ENCODE measurements around the gene OR11H6.
"Not testable (repeated sequence)": the region's sequence is repeated elsewhere in the genome, so short reads cannot be mapped to it uniquely, and the experiment has no call there.

Gene OR11H6

GRCh38 chr14:20204721-20205120, 18.8 kb upstream of the OR11H6 start:
- Histone ChIP-seq H3K4me1 (ENCODE audit: insufficient read depth, insufficient read length) (no peaks in the 10 kb centered on the region), H3K27me3 (ENCODE audit: insufficient read depth, insufficient read length) (no peaks in the 10 kb centered on the region), H3K9ac (ENCODE audit: insufficient read length, low read depth) (no peak overlapping the region), H3K36me3 (ENCODE audit: insufficient read depth, insufficient read length, low read length) (no peaks in the 10 kb centered on the region), H3K9me3 (ENCODE audit: insufficient read depth, low read length) (no peaks in the 10 kb centered on the region), H3K4me3 (ENCODE audit: insufficient read length, low read depth) (no peak overlapping the region)
- TF ChIP-seq SUZ12 (IDR thresholded peaks at IDR 0.05; ENCODE audit: extremely low read depth, insufficient read depth, insufficient read length) (no peak), ZNF274 (IDR thresholded peaks at IDR 0.05; ENCODE audit: low read depth, low read length) (no peak), YY1 (IDR thresholded peaks at IDR 0.05; ENCODE audit: insufficient read depth, insufficient read length) (no peak)
- DNase-seq (ENCODE audit: low read depth, low spot score) = no peak

DNA sequence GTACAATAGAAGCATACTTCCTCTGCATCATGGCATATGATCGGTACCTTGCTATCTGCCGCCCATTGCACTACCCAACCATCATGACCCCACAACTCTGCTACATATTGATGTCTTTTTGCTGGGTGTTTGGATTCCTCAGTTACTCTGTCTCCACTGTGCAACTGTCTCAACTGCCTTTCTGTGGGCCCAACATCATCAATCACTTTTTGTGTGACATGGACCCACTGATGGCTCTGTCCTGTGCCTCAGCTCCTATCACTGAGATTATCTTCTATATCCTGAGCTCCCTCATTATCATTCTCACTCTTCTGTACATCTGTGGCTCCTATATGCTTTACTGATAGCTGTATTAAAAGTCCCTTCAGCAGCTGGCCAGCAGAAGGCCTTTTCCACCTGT, 13.9 kb upstream of the OR11H6 start:
- Histone ChIP-seq H3K9me3 (ENCODE audit: insufficient read depth, low read length) (no peaks in the 10 kb centered on the region), H3K36me3 (ENCODE audit: insufficient read depth, insufficient read length, low read length) (no peaks in the 10 kb centered on the region), H3K4me1 (ENCODE audit: insufficient read depth, insufficient read length) (no peaks in the 10 kb centered on the region), H3K9ac (ENCODE audit: insufficient read length, low read depth) (no peak overlapping the region), H3K27me3 (ENCODE audit: insufficient read depth, insufficient read length) (no peaks in the 10 kb centered on the region), H3K4me3 (ENCODE audit: insufficient read length, low read depth) (no peak overlapping the region)
- TF ChIP-seq YY1 (IDR thresholded peaks at IDR 0.05; ENCODE audit: insufficient read depth, insufficient read length) (no peak), ZNF274 (IDR thresholded peaks at IDR 0.05; ENCODE audit: low read depth, low read length) (no peak), SUZ12 (IDR thresholded peaks at IDR 0.05; ENCODE audit: extremely low read depth, insufficient read depth, insufficient read length) (no peak)
- no peak for DNase-seq (ENCODE audit: low read depth, low spot score)

- H3K4me1 ChIP-seq (ENCODE audit: insufficient read depth, insufficient read length); H3K9ac ChIP-seq (ENCODE audit: insufficient read length, low read depth); DNase-seq (ENCODE audit: low read depth, low spot score); H3K27me3 ChIP-seq (ENCODE audit: insufficient read depth, insufficient read length); H3K4me3 ChIP-seq (ENCODE audit: insufficient read length, low read depth); H3K9me3 ChIP-seq (ENCODE audit: insufficient read depth, low read length); H3K36me3 ChIP-seq (ENCODE audit: insufficient read depth, insufficient read length, low read length): not testable (repeated sequence)
Measured at GRCh38 chr14:20212406-20212805, 11.1 kb upstream of the OR11H6 start.

DNA sequence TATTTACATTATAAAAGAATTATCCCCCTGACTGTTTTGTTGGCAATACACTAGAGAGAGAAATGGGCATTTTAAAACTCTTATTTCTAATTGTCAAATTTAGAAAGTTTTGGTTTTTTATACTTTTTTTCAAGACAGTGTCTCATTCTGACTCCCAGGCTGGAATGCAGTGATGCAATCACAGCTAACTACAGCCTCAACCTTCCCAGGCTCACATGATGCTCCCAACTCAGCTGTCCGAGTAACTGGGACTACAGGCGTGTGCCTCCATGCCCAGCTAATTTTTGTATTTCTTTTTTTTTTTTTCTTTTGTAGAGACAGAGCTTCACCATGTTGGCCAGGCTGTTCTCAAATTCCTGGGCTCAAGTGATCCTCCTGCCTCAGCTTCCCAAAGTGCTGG, 8.3 kb upstream of the OR11H6 start:
- Histone ChIP-seq H3K9ac (ENCODE audit: insufficient read length, low read depth) (no peak overlapping the region), H3K9me3 (ENCODE audit: insufficient read depth, low read length) (no peaks in the 10 kb centered on the region), H3K4me1 (ENCODE audit: insufficient read depth, insufficient read length) (no peaks in the 10 kb centered on the region), H3K27me3 (ENCODE audit: insufficient read depth, insufficient read length) (no peaks in the 10 kb centered on the region), H3K36me3 (ENCODE audit: insufficient read depth, insufficient read length, low read length) (no peaks in the 10 kb centered on the region), H3K4me3 (ENCODE audit: insufficient read length, low read depth) (no peak overlapping the region)
- DNase-seq (ENCODE audit: low read depth, low spot score) = no peak
- TF ChIP-seq YY1 (IDR thresholded peaks at IDR 0.05; ENCODE audit: insufficient read depth, insufficient read length) = no peak
- TF ChIP-seq ZNF274 (IDR thresholded peaks at IDR 0.05; ENCODE audit: low read depth, low read length) = no peak
- TF ChIP-seq SUZ12 (IDR thresholded peaks at IDR 0.05; ENCODE audit: extremely low read depth, insufficient read depth, insufficient read length) = no peak

GRCh38 chr14:20219033-20219432, 4.5 kb upstream of the OR11H6 start:
- no peak for DNase-seq (ENCODE audit: low read depth, low spot score)
- Histone ChIP-seq H3K9me3 (ENCODE audit: insufficient read depth, low read length) (no peaks in the 10 kb centered on the region), H3K27me3 (ENCODE audit: insufficient read depth, insufficient read length) (no peaks in the 10 kb centered on the region), H3K4me3 (ENCODE audit: insufficient read length, low read depth) (no peak overlapping the region), H3K4me1 (ENCODE audit: insufficient read depth, insufficient read length) (no peaks in the 10 kb centered on the region), H3K9ac (ENCODE audit: insufficient read length, low read depth) (no peak overlapping the region), H3K36me3 (ENCODE audit: insufficient read depth, insufficient read length, low read length) (no peaks in the 10 kb centered on the region)
- TF ChIP-seq SUZ12 (IDR thresholded peaks at IDR 0.05; ENCODE audit: extremely low read depth, insufficient read depth, insufficient read length) = no peak
- TF ChIP-seq ZNF274 (IDR thresholded peaks at IDR 0.05; ENCODE audit: low read depth, low read length) = no peak
- TF ChIP-seq YY1 (IDR thresholded peaks at IDR 0.05; ENCODE audit: insufficient read depth, insufficient read length) = no peak

DNA sequence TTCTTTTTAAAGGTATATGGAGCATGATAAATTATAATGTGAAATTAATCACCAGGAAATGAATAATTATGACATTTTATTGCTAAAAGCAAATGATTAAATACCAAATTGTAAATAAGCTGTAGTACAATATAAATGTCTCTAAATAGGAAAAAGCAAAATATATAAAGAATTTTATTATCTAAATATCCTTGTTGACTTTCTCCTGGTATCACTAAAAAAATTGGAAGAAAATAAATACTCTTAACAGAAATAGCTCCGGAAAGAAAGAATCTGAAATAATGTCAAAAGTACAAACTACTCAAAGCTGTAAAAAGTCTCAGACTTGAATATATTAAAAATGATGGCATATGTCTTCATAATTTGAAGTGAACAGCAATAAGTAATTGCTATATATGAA, 5.2 kb downstream of the OR11H6 start, which contains the start of gene OR11H7:
OR11H7 (plus strand) TSS at position 301 of the 400 bp plus-strand sequence.
- DNase-seq (ENCODE audit: low read depth, low spot score) = no peak
- H3K9ac ChIP-seq (ENCODE audit: insufficient read length, low read depth) = no peak within 1 kb of the TSS
- no peaks in the 10 kb centered on the region for H3K4me1 ChIP-seq (ENCODE audit: insufficient read depth, insufficient read length)
- H3K4me3 ChIP-seq (ENCODE audit: insufficient read length, low read depth) = no peak within 1 kb of the TSS
- no peaks in the 10 kb centered on the region for H3K27me3 ChIP-seq (ENCODE audit: insufficient read depth, insufficient read length)
- H3K9me3 ChIP-seq (ENCODE audit: insufficient read depth, low read length) = no peaks in the 10 kb centered on the region
- no peaks in the 10 kb centered on the region for H3K36me3 ChIP-seq (ENCODE audit: insufficient read depth, insufficient read length, low read length)
- no peak for TF ChIP-seq SUZ12 (IDR thresholded peaks at IDR 0.05; ENCODE audit: extremely low read depth, insufficient read depth, insufficient read length)
- no peak for TF ChIP-seq YY1 (IDR thresholded peaks at IDR 0.05; ENCODE audit: insufficient read depth, insufficient read length)
- no peak for TF ChIP-seq ZNF274 (IDR thresholded peaks at IDR 0.05; ENCODE audit: low read depth, low read length)

GRCh38 chr14:20235415-20235814, 11.9 kb downstream of the OR11H6 start:
- H3K9me3 ChIP-seq (ENCODE audit: insufficient read depth, low read length); H3K27me3 ChIP-seq (ENCODE audit: insufficient read depth, insufficient read length): not testable (repeated sequence)

DNA sequence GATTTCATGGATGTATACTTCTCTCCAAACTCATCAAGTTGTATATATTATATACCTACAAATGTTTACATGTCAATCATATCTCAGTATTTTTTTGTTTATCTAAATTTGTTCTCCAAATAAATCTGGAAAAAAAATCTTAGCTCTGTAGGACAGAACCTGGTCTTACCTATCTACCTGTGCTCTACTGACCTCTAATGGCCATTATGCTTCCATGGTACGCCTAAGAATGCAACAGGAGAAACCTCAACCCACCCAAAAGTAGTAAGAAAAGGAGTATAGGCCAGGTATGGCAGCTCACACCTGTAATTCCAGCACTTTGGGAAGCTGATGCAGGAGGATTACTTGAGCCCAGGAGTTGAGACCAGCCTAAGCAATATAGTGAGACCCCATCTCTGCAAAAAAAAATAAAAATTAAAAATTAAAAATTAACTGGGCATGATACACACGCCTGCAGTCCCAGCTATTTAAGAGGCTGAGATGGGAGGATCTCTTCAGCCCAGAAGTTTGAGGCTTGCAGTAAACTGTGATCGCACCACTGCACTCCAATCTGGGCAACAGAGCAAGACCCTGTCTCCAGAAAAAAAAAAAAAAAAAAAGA, 24.2 kb downstream of the OR11H6 start:
- no peaks in the 10 kb centered on the region for H3K4me1 ChIP-seq (ENCODE audit: insufficient read depth, insufficient read length)
- no peaks in the 10 kb centered on the region for H3K27me3 ChIP-seq (ENCODE audit: insufficient read depth, insufficient read length)
- TF ChIP-seq ZNF274 (IDR thresholded peaks at IDR 0.05; ENCODE audit: low read depth, low read length) (no peak), SUZ12 (IDR thresholded peaks at IDR 0.05; ENCODE audit: extremely low read depth, insufficient read depth, insufficient read length) (no peak)
- no peak overlapping the region for H3K4me3 ChIP-seq (ENCODE audit: insufficient read length, low read depth)
- H3K9ac ChIP-seq (ENCODE audit: insufficient read length, low read depth) = no peak overlapping the region
- DNase-seq (ENCODE audit: low read depth, low spot score) = peak; percentile 23
- no peaks in the 10 kb centered on the region for H3K36me3 ChIP-seq (ENCODE audit: insufficient read depth, insufficient read length, low read length)
- H3K9me3 ChIP-seq (ENCODE audit: insufficient read depth, low read length) = no peaks in the 10 kb centered on the region

More at GRCh38 chr14:20235415-20235814, 11.9 kb downstream of the OR11H6 start:
- not testable (repeated sequence) for DNase-seq (ENCODE audit: low read depth, low spot score); H3K9ac ChIP-seq (ENCODE audit: insufficient read length, low read depth); H3K4me3 ChIP-seq (ENCODE audit: insufficient read length, low read depth); H3K4me1 ChIP-seq (ENCODE audit: insufficient read depth, insufficient read length); H3K36me3 ChIP-seq (ENCODE audit: insufficient read depth, insufficient read length, low read length)
